ENCODE data around the gene CASK. TPM values are rescaled to one million over a fixed set of nuclear protein-coding genes. Genes with fewer than 3 reads are reported as not detected.

Gene CASK
- total RNA-seq, 2 donors from 2014 or later, result 15.0 to 17.0 TPM

DNA sequence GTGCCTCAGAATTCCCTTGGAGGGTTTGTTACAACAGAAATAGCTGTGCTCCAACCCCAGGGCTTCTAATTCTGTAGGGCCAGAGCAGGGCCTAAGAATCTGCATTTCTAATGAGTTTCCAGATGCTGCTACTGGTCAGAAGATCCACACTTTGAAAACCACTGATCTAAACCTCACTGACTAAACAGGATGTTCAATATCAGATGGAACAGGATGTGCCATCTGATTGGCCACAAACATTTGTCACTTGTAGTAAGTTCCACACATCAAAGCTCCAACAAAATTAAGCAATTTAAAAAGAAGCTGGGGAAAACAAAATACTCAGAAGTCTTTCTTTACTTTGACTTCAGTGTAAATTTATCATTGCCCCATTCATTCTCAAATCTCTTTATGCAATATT is 14.3 kb downstream of the CASK start:
- H3K9me3 ChIP-seq, result no peaks in the 10 kb centered on the region
- TF ChIP-seq, protein P1, sequence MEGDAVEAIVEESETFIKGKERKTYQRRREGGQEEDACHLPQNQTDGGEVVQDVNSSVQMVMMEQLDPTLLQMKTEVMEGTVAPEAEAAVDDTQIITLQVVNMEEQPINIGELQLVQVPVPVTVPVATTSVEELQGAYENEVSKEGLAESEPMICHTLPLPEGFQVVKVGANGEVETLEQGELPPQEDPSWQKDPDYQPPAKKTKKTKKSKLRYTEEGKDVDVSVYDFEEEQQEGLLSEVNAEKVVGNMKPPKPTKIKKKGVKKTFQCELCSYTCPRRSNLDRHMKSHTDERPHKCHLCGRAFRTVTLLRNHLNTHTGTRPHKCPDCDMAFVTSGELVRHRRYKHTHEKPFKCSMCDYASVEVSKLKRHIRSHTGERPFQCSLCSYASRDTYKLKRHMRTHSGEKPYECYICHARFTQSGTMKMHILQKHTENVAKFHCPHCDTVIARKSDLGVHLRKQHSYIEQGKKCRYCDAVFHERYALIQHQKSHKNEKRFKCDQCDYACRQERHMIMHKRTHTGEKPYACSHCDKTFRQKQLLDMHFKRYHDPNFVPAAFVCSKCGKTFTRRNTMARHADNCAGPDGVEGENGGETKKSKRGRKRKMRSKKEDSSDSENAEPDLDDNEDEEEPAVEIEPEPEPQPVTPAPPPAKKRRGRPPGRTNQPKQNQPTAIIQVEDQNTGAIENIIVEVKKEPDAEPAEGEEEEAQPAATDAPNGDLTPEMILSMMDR (IDR thresholded peaks at IDR 0.05), result no peak
- DNase-seq (ENCODE audit: low spot score), result no peak
- no peaks in the 10 kb centered on the region for H3K4me1 ChIP-seq
- H3K27ac ChIP-seq, result no peak overlapping the region
- H3K4me3 ChIP-seq, result no peak overlapping the region
- H3K36me3 ChIP-seq, result no peaks in the 10 kb centered on the region
- no peaks in the 10 kb centered on the region for H3K27me3 ChIP-seq

DNA sequence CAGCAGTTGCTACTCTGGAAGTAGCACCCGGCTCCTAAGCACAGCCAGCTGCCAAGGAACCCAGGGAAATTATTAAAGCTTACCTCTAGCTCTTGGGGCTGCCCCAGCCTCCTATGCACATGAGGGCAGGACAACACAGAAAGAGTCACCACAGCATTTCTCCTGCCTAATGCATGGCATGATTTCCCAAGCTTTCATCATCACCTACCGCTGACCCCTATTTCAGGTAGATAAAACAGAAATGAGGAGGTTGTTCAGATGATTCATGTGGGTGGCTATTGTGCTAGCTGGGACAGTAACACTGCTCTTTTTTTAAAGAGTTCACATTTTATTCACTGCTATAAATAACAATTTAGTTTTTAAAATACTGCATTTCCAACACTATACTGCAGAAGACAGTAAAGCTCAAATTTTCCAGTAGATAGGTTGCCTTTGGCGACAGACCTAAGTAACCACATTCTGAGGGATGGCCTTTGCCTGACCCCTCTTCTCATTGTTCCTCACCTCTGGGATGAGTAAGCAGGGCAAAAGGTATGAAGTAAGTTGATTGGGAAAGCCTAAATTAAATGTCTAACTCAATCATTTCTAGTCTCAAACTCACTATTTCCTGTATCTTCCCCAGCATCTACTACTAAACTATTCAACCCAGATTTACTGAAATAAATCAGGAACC is 16.7 kb downstream of the CASK start:
- TF ChIP-seq, protein P1 (IDR thresholded peaks at IDR 0.05), result no peak
- H3K27ac ChIP-seq, result no peak overlapping the region
- H3K4me1 ChIP-seq, result no peaks in the 10 kb centered on the region
- no peak for DNase-seq (ENCODE audit: low spot score)
- no peak overlapping the region for H3K4me3 ChIP-seq
- no peaks in the 10 kb centered on the region for H3K9me3 ChIP-seq
- H3K27me3 ChIP-seq, result no peaks in the 10 kb centered on the region
- H3K36me3 ChIP-seq, result no peaks in the 10 kb centered on the region

DNA sequence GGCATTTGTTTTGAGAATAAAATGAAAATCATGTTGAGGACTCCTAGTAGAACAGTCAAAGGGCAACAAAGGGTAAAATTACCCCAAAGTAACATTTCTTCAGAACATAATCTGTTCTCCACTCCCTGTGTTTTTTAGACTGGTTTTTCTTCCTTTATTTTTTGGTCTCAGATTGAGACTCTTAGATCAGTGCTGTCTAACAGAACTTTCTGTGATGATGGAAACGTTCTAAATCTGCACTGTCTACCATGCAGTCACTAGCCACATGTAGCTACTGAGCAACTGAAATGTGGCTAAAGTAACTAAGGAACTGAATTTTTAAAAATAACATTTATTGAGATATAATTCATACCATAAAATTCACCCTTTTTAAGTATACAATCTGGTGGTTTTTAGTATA is 19.8 kb downstream of the CASK start:
- Histone ChIP-seq H3K9me3 (peaks cover under 1 to 19% of the 10 kb centered on the region in 2 donors), H3K27me3 (no peaks in the 10 kb centered on the region), H3K4me3 (no peak overlapping the region), H3K4me1 (no peaks in the 10 kb centered on the region), H3K36me3 (no peaks in the 10 kb centered on the region), H3K27ac (no peak overlapping the region)
- TF ChIP-seq, protein P1 (IDR thresholded peaks at IDR 0.05), result no peak
- no peak for DNase-seq (ENCODE audit: low spot score)

DNA sequence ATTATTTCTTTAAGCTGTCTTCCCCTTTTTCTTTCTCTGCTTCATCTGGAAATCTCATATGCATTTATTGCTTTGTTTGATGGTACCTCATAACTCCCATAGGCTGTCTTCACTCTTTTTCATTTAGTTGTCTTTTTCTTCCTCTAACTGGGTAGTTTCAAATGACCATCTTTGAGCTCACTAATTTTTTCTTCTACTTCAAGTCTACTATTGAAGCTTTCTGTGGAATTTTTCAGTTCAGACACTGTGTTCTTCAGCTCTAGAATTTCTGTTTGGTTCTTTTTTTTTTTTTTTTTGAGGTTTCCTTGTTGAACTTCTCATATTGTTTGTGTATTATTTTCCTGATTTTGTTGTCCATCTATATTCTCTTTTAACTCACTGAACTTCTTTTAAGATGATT is 23.0 kb downstream of the CASK start:
- TF ChIP-seq, protein P1 (IDR thresholded peaks at IDR 0.05), result no peak
- Histone ChIP-seq H3K36me3 (no peaks in the 10 kb centered on the region), H3K4me1 (no peaks in the 10 kb centered on the region), H3K27ac (no peak overlapping the region), H3K27me3 (no peaks in the 10 kb centered on the region), H3K4me3 (no peak overlapping the region), H3K9me3 (peaks cover 4 to 42% of the 10 kb centered on the region in 2 donors)
- no peak for DNase-seq (ENCODE audit: low spot score)

DNA sequence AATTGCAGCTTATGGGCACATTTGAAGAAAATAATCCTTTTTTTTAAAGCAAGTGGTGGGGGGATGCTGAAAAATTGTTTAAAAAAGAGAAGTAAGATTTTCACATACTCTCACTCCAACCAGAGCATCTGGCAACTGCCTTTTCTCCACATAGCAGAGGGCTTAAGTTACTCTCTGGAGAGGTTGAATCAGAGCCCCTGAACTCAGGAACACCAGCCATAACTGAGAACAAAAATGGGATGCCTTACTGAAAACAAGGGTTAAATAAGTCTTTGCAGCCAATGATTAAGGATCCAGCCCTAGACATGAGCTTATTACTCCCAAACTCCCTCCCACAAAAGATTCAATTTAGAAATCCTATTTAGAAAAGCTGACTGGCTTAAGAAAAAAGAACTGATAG is 27.5 kb downstream of the CASK start:
- Histone ChIP-seq H3K4me3 (no peak overlapping the region), H3K9me3 (peaks cover 7 to 65% of the 10 kb centered on the region in 2 donors), H3K4me1 (no peaks in the 10 kb centered on the region), H3K36me3 (no peaks in the 10 kb centered on the region), H3K27me3 (no peaks in the 10 kb centered on the region), H3K27ac (no peak overlapping the region)
- DNase-seq (ENCODE audit: low spot score), result no peak
- TF ChIP-seq, protein P1 (IDR thresholded peaks at IDR 0.05), result no peak

DNA sequence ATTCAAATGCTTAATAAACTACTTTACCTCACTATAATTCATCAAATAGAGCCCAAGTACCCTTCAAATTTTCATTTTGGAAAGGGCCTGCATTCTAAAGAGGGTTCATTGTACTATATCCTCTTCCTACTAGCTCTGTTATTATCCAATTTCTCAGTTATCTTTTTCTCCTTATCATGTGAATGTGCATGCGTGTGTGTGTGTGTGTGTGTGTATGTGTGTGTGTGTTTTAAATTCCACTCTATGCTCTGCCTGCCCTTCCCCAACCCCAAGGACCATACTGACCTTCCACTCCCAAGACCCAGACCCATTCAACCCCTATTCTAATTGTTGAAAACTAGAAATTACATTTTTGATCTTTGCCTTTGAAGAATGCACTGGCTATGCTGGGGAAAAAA is 33.3 kb downstream of the CASK start:
- H3K4me3 ChIP-seq, result no peak overlapping the region
- no peaks in the 10 kb centered on the region for H3K36me3 ChIP-seq
- TF ChIP-seq, protein P1 (IDR thresholded peaks at IDR 0.05), result no peak
- no peak overlapping the region for H3K27ac ChIP-seq
- H3K4me1 ChIP-seq, result no peaks in the 10 kb centered on the region
- peaks cover 3 to 20% of the 10 kb centered on the region in 2 donors for H3K9me3 ChIP-seq
- no peak for DNase-seq (ENCODE audit: low spot score)
- H3K27me3 ChIP-seq, result no peaks in the 10 kb centered on the region
